CD4-positive, alpha-beta T cell treated with Interferon gamma for 1 hour (primary cell): Measurements from ENCODE around the gene TTC28.

Experiments
- DNase-seq: peaks from one replicate; pipeline ENCODE4 v3.0.0-alpha.2; 2020

TTC28 gene

GRCh38 chr22:27994481-27995331 lies 684.9 kb downstream of the TTC28 start:
- no peak for DNase-seq

GRCh38 chr22:27993774-27994350 lies 685.8 kb downstream of the TTC28 start:
- DNase-seq = no peak

- DNase-seq = no peak
Measured at GRCh38 chr22:27993201-27993635, 686.4 kb downstream of the TTC28 start.

- no peak for DNase-seq
Measured at GRCh38 chr22:27992294-27993165, 687.1 kb downstream of the TTC28 start.

- DNase-seq = no peak
Measured at GRCh38 chr22:27991586-27992293, 687.9 kb downstream of the TTC28 start.

- no peak for DNase-seq
Measured at GRCh38 chr22:27990879-27991278, 688.8 kb downstream of the TTC28 start.

- DNase-seq = no peak
Measured at GRCh38 chr22:27990451-27990840, 689.2 kb downstream of the TTC28 start.

- no peak for DNase-seq
Measured at GRCh38 chr22:27989758-27990450, 689.7 kb downstream of the TTC28 start.

- no peak for DNase-seq
Measured at GRCh38 chr22:27988704-27989103, 690.9 kb downstream of the TTC28 start.

- DNase-seq = no peak
Measured at GRCh38 chr22:27987557-27987956, 692.1 kb downstream of the TTC28 start.

- no peak for DNase-seq
Measured at GRCh38 chr22:27986937-27987336, 692.7 kb downstream of the TTC28 start.

GRCh38 chr22:27986459-27986858 lies 693.2 kb downstream of the TTC28 start:
- no peak for DNase-seq

GRCh38 chr22:27985323-27986275 lies 694.0 kb downstream of the TTC28 start:
- no peak for DNase-seq

GRCh38 chr22:27984723-27985122 lies 694.9 kb downstream of the TTC28 start:
- DNase-seq = no peak

GRCh38 chr22:27984001-27984695 lies 695.5 kb downstream of the TTC28 start:
- no peak for DNase-seq

GRCh38 chr22:27983361-27983791 lies 696.3 kb downstream of the TTC28 start:
- DNase-seq = no peak

GRCh38 chr22:27982630-27983180 lies 696.9 kb downstream of the TTC28 start:
- no peak for DNase-seq

- no peak for DNase-seq
Measured at GRCh38 chr22:27982106-27982505, 697.5 kb downstream of the TTC28 start.

GRCh38 chr22:27980424-27981148 lies 699.1 kb downstream of the TTC28 start:
- no peak for DNase-seq
